ENCODE results near the gene PGBD1.

GRCh38 chr6:28312939-28313338 lies 31.6 kb downstream of the PGBD1 start:
- TF ChIP-seq CTCF (IDR thresholded peaks at IDR 0.05; ENCODE audit: insufficient read depth, low read depth, low read length) = no peak
- TF ChIP-seq EZH2 (IDR thresholded peaks at IDR 0.05; ENCODE audit: insufficient read depth, low read length) = no peak
